Suppressor macrophage treated with lipopolysaccharide for 1 hour (primary cell): ENCODE results near the gene PIGP.
"Not testable (repeated sequence)": the region's sequence is repeated elsewhere in the genome, so short reads cannot be mapped to it uniquely, and the experiment has no call there.

Experiments used
- DNase-seq, 3 donors: peaks; one replicate each; pipeline ENCODE4 v3.0.0-alpha.2; 2020 to 2022

The PIGP gene

GRCh38 chr21:37075214-37075770 lies 2.4 kb upstream of the PIGP start:
- no peak for DNase-seq

- no peak for DNase-seq
These were observed 1.7 kb upstream of the PIGP start for GRCh38 chr21:37074546-37074945.

GRCh38 chr21:37074197-37074510 lies 1.3 kb upstream of the PIGP start:
- DNase-seq = peak in 1 of 3 donors; percentile 44

GRCh38 chr21:37073417-37074196 lies 736 bp upstream of the PIGP start:
- peak; percentile 48 to 60 (median 49) for DNase-seq

- peak in 2 of 3 donors; percentile 75 to 79 for DNase-seq
These were observed 440 bp downstream of the PIGP start for GRCh38 chr21:37072274-37072987.

GRCh38 chr21:37071561-37072273 lies 1.2 kb downstream of the PIGP start:
- DNase-seq = peak; percentile 46 to 56 (median 55)

GRCh38 chr21:37065561-37066177 lies 7.2 kb downstream of the PIGP start:
- DNase-seq = no peak

GRCh38 chr21:37064841-37065240 lies 8.0 kb downstream of the PIGP start:
- DNase-seq = no peak

GRCh38 chr21:37063433-37063832 lies 9.4 kb downstream of the PIGP start:
- no peak for DNase-seq

- no peak for DNase-seq
These were observed 10.3 kb downstream of the PIGP start for GRCh38 chr21:37062593-37062935.

- no peak for DNase-seq
These were observed 10.8 kb downstream of the PIGP start for GRCh38 chr21:37061926-37062592.

GRCh38 chr21:37060296-37060695 lies 12.6 kb downstream of the PIGP start:
- DNase-seq = peak; percentile 62 to 71 (median 67)

- DNase-seq = no peak
These were observed 13.7 kb downstream of the PIGP start for GRCh38 chr21:37059181-37059580.

GRCh38 chr21:37058261-37058660 lies 14.6 kb downstream of the PIGP start:
- DNase-seq = no peak

- DNase-seq = no peak
These were observed 15.3 kb downstream of the PIGP start for GRCh38 chr21:37057614-37058013.

GRCh38 chr21:37055271-37055855 lies 17.5 kb downstream of the PIGP start:
- no peak for DNase-seq

GRCh38 chr21:37049741-37050140 lies 23.1 kb downstream of the PIGP start:
- not testable (repeated sequence) for DNase-seq

- DNase-seq = no peak
These were observed 25.8 kb downstream of the PIGP start for GRCh38 chr21:37047079-37047478.

GRCh38 chr21:37045556-37045955 lies 27.3 kb downstream of the PIGP start:
- no peak for DNase-seq

GRCh38 chr21:37045149-37045548 lies 27.7 kb downstream of the PIGP start:
- no peak for DNase-seq

- no peak for DNase-seq
These were observed 28.2 kb downstream of the PIGP start for GRCh38 chr21:37044643-37045042.

GRCh38 chr21:37043818-37044217 lies 29.1 kb downstream of the PIGP start:
- no peak for DNase-seq
